Activated CD4-positive, CD25-positive, alpha-beta regulatory T cell (primary cell): ENCODE results near the gene DR1.
"Not testable (repeated sequence)": the region's sequence is repeated elsewhere in the genome, so short reads cannot be mapped to it uniquely, and the experiment has no call there.

Experiments used
- DNase-seq, 4 experiments: peaks; one replicate each; lab custom pipeline; 2025; lab: John Stamatoyannopoulos, UW

The DR1 gene

GRCh38 chr1:93340090-93340489, 5.6 kb upstream of the DR1 start:
- no peak for DNase-seq

GRCh38 chr1:93344484-93344883, 1.2 kb upstream of the DR1 start:
- DNase-seq = no peak

DNA sequence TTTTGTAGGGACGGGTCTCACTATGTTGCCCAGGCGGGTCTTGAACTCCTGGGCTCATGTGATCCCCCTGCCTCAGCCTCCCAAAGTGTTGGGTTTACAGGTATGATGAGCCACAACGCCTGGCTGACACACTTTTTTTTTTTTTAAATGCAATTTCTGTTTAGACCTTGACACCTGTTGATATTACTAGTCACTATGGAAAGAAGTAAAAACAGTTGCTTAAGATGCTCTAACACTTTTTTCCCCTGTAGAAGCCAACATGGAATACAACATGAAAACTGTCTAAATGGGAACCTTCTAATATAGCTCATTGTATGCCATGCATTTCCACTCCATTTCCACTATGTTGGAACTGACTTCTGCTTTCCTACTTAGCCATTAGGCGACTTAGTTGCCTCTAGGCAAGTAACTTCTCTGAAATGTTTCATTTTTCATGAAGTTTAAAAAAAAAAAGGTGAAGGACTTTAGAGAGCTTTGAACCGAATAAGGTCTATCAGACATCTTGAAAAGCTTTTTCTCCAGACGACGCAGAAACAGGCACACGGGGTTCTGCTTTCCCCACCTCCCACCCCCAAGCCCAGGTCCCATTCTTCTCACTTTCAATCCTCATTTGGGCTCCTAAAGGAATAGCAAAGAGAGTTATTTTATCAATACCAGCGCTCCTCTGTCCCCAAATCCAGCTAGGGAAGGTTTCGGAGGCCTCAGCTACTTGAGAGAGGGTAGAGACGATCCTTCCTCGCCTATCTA, 648 bp upstream of the DR1 start:
- DNase-seq = no peak

DNA sequence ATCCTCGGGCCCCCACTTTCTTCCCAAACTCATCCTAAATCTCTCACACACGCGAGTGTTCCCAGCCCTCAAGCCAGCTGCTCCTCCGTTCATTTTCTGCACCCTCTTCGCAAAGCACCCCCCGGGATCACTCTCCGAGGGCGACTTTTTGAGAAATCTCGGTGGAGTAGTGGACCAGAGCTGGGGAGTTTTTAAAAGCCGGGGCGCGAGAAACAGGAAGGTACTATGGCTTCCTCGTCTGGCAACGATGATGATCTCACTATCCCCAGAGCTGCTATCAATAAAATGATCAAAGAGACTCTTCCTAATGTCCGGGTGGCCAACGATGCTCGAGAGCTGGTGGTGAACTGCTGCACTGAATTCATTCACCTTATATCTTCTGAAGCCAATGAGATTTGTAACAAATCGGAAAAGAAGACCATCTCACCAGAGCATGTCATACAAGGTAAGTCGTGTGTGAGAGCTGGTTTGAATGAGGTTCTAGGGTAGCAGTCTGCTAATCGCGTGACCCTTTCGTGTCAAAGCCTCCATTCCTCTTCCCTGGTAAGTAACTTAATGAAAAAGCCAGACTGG, 800 bp downstream of the DR1 start:
- DNase-seq = peak in 2 of 4 experiments; percentile 5 to 9

GRCh38 chr1:93347334-93347899, 1.7 kb downstream of the DR1 start:
- no peak for DNase-seq

GRCh38 chr1:93348104-93348728, 2.5 kb downstream of the DR1 start:
- DNase-seq = no peak

GRCh38 chr1:93349231-93350135, 3.8 kb downstream of the DR1 start:
- DNase-seq = no peak

DNA sequence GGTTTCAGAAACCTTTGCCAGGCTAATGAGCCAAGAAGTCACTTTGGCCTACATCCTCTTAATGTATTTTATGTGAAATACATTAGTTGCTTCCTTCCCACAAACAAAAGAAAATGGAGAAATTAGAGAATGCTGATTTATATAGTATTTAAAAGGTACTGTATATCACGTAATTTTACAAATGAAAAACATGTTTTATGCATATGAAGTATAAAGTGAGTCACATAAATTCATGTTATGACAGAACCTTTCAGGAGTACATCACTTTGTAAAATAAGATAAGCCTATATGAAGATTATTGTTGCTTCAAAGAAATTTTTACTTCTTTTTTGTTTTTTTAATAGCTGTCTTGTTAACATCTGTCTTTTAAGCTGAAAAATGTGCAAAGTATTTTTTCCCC, 4.6 kb downstream of the DR1 start:
- no peak for DNase-seq

GRCh38 chr1:93350875-93351274, 5.2 kb downstream of the DR1 start:
- DNase-seq = no peak

DNA sequence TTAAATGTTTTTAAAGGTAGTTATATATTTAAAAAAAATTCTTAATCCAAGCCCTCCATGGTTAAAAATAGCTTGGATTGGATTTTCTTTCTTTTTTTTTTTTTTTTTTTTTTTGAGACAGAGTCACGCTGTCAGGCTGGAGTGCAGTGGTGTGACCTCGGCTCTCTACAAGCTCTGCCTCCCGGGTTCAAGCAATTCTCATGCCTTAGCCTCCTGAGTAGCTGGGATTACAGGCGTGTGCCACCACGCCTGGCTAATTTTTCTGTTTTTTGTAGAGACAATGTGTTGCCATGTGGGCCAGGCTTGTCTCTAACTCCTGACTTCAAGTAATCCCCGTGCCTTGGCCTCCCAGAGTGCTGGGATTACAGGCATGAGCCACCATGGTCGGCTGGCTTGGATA, 5.6 kb downstream of the DR1 start:
- not testable (repeated sequence) for DNase-seq

- no peak for DNase-seq
Observed at GRCh38 chr1:93352376-93352775, 6.7 kb downstream of the DR1 start.

DNA sequence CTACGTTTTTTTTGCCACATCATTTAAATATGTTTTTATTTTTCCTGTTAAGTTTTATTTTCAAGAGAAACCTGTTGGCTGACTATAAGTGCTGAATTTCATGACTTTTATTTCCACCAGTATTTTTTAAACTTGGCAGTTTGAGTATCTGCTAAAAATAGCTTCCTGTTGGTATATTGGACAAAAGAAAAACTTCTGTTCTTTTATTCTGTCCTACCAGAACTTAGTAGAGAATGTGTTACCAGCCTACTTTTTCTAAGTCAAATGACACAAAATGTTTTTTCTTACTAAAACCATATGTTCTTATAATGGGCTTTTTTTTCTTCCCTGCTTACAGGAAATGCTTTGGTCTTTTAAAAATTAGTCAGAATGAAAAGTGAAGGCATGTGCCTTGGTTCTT, 7.6 kb downstream of the DR1 start:
- no peak for DNase-seq

GRCh38 chr1:93354749-93355148, 9.0 kb downstream of the DR1 start:
- no peak for DNase-seq

- no peak for DNase-seq
Observed at GRCh38 chr1:93357242-93357641, 11.5 kb downstream of the DR1 start.

DNA sequence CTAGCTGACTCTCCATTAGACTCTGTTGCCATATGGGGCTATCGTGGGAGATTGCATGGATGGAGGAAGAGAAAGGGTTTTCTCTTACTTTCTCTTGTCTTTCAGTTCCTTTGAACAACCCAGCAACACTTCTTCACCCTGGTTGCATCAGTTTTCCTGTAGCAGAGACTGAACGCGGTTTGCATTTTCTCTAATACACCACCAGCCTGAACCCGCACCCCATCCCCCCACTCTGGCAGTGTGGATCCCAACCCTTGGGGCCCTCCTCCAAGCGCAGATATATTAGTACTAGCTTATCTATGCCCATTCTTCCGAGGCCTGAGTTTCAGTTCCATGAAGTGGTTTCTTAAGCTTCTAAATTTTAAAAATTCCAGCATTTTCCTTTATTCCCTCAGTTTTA, 12.6 kb downstream of the DR1 start:
- DNase-seq = no peak

DNA sequence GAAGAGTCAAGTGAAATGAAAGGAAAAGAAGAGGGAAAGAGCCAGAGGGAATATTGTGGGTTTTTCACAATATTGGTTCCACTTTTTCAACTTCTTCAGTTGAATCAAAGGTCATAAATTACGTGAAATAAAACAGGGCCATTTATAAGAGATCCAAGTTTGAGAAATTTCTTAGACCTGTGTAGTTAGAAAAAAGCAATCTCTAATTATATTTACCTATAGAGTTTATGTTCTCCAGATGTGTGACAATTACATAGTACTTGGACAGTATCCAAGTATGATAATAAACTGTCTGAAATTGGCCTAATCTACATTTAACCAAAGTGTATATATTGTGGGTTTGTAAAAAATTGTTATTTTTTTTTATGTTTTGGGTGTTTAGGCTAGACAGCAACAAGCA, 14.4 kb downstream of the DR1 start:
- no peak for DNase-seq

- DNase-seq = no peak
Observed at GRCh38 chr1:93362237-93362636, 16.5 kb downstream of the DR1 start.

- DNase-seq = no peak
Observed at GRCh38 chr1:93365813-93366212, 20.1 kb downstream of the DR1 start.

DNA sequence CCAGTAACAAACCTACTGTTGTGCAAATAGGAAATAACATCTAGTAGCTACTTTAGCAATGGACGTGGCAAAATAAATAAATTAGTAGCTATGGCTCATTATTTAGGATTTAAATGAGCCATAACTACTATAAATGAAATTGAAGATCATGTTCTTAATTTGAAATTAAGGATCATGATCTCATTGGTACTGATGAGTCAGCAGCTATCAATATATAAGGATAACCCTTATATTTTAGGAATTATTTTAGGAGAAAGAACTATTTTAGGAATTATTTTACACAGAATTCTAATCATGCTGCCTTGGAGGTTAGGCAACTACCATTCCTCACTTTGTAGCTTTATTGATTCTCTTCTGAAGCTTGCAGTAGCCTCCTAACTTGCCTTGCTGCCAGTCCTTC, 24.0 kb downstream of the DR1 start:
- no peak for DNase-seq

- DNase-seq = no peak
Observed at GRCh38 chr1:93374334-93375106, 28.8 kb downstream of the DR1 start.

- DNase-seq = no peak
Observed at GRCh38 chr1:93384656-93385055, 38.9 kb downstream of the DR1 start.
